Tibial nerve (tissue), 3 donors: ENCODE measurements around the gene DGCR6.

Experiments used
- POLR2A ChIP-seq, 2 donors: fragments of 450-650 bp; IDR thresholded peaks; one replicate each; pipeline ENCODE4 v1.6.1; 2017; ENCODE audit warnings: antibody characterized with exemption in 2 of 2, mild to moderate bottlenecking in 2 of 2, moderate library complexity in 2 of 2
- TF ChIP-seq, protein P1 (sequence below), 5 experiments: fragments of 200-600 bp in 3 of 5; fragments of 450-650 bp in 2 of 5; sonication (generic) in 3 of 5; IDR thresholded peaks; one replicate each; pipeline ENCODE4 v1.5.1; 2016 to 2019; ENCODE audit warnings: antibody characterized with exemption in 5 of 5, mild to moderate bottlenecking in 3 of 5, moderate library complexity in 2 of 5

DNA sequence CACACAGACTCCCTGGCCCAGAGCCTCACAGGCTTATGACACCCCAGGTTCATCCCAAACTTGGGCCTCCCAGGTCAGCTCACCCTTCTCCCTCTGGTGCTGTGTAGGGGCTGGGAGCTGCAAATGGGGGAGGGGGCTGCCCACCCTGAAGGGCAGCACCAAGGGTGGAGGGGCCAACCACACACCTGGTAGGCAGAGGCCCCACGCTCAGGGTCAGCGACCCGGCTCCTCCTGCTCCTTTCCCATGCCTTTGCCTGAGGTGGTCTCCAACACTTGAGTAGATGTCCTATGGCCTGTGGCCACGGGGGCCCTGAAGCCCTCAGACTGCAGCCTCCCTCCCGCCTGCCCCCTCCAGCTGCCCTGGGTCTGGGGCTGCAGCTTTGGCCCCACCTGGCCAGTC is 3.4 kb downstream of the DGCR6 start:
- TF ChIP-seq, protein P1, sequence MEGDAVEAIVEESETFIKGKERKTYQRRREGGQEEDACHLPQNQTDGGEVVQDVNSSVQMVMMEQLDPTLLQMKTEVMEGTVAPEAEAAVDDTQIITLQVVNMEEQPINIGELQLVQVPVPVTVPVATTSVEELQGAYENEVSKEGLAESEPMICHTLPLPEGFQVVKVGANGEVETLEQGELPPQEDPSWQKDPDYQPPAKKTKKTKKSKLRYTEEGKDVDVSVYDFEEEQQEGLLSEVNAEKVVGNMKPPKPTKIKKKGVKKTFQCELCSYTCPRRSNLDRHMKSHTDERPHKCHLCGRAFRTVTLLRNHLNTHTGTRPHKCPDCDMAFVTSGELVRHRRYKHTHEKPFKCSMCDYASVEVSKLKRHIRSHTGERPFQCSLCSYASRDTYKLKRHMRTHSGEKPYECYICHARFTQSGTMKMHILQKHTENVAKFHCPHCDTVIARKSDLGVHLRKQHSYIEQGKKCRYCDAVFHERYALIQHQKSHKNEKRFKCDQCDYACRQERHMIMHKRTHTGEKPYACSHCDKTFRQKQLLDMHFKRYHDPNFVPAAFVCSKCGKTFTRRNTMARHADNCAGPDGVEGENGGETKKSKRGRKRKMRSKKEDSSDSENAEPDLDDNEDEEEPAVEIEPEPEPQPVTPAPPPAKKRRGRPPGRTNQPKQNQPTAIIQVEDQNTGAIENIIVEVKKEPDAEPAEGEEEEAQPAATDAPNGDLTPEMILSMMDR (IDR thresholded peaks at IDR 0.05), result no peak
- TF ChIP-seq POLR2A (IDR thresholded peaks at IDR 0.05), result no peak
